ENCODE measurements around the gene MFSD6. TPM values are rescaled to one million over a fixed set of nuclear protein-coding genes. Genes with fewer than 3 reads are reported as not detected.

MFSD6 gene
- polyA plus RNA-seq, 1 of the 3 experiments (the other 2 are of a cell fraction): 15.1 TPM

- Histone ChIP-seq H3K9me3 (no peaks in the 10 kb centered on the region), H3K27ac (ENCODE audit: low read depth in 2 of 2, low read length in 1 of 2) (no peak overlapping the region), H3K36me3 (replicated peaks in 1 of 2; ENCODE audit: control insufficient read depth in 1 of 2, insufficient read depth in 2 of 2, low read length in 1 of 2) (no peaks in the 10 kb centered on the region), H3K79me2 (ENCODE audit: insufficient read depth) (no peaks in the 10 kb centered on the region), H2AFZ (ENCODE audit: low read depth) (no peak overlapping the region), H3K9ac (no peak overlapping the region), H3K4me3 (ENCODE audit: low read depth in 2 of 2, low read length in 1 of 2) (no peak overlapping the region), H3K27me3 (ENCODE audit: insufficient read depth) (no peaks in the 10 kb centered on the region), H4K20me1 (ENCODE audit: insufficient read depth) (no peaks in the 10 kb centered on the region), H3K4me2 (no peak overlapping the region), H3K4me1 (ENCODE audit: control insufficient read depth in 1 of 2, insufficient read depth in 2 of 2, low read depth in 1 of 2, low read length in 1 of 2) (peaks cover 0 to 4% of the 10 kb centered on the region in 2 experiments; a peak in 1 of 4 replicates), H3F3A (replicated peaks; ENCODE audit: insufficient read depth) (peaks cover 5% of the 10 kb centered on the region), H3K9me2 (no peaks in the 10 kb centered on the region)
- no peak for DNase-seq
- WGBS (ENCODE audit: low lambda C conversion rate): 99% methylated on average over 4 of the region's 4 CpGs
- ChIA-PET POLR2A (no interaction called here), CTCF (no interaction called here)
- TF ChIP-seq TCF12 (IDR thresholded peaks at IDR 0.05) (no peak), RFX5 (IDR thresholded peaks at IDR 0.05; ENCODE audit: low read length) (no peak), REST (IDR thresholded peaks at IDR 0.05; ENCODE audit: low read depth, low read length) (no peak), EP300 (IDR thresholded peaks at IDR 0.05; ENCODE audit: borderline replicate concordance in 1 of 2, low read depth in 1 of 2, low read length in 1 of 2) (no peak), FOXJ3 (CRISPR knock-in tag; IDR thresholded peaks at IDR 0.05) (no peak), MAX (IDR thresholded peaks at IDR 0.05; ENCODE audit: low read depth) (no peak), POLR2AphosphoS5 (IDR thresholded peaks at IDR 0.05; ENCODE audit: low read depth, low read length) (no peak), PBX3 (IDR thresholded peaks at IDR 0.05) (no peak), GABPA (IDR thresholded peaks at IDR 0.05; ENCODE audit: low read depth) (no peak), NFIC (IDR thresholded peaks at IDR 0.05; ENCODE audit: borderline replicate concordance) (no peak), USF2 (IDR thresholded peaks at IDR 0.05; ENCODE audit: borderline replicate concordance, low read depth, low read length) (no peak), MEF2A (IDR thresholded peaks at IDR 0.05; ENCODE audit: borderline replicate concordance, low read depth) (no peak), CHD2 (IDR thresholded peaks at IDR 0.05; ENCODE audit: low read length, partially characterized antibody) (no peak), EZH2phosphoT487 (IDR thresholded peaks at IDR 0.05; ENCODE audit: borderline replicate concordance, low read depth) (no peak)
These were observed 119.1 kb downstream of the MFSD6 start for GRCh38 chr2:190527214-190527613.
